HFF-Myc (cell line): ENCODE measurements around the gene PHF21A.
A peak's percentile ranks its signal among the peaks of the same experiment; 100 is the strongest.
"Not testable (repeated sequence)": the region's sequence is repeated elsewhere in the genome, so short reads cannot be mapped to it uniquely, and the experiment has no call there.

ENCODE experiments used
- DNase-seq: peaks from one replicate; pipeline ENCODE4 v3.0.0-alpha.2; 2011; ENCODE audit warnings: low read depth; ENCODE audit errors: extremely low read depth
- H3K4me3 ChIP-seq: replicated peaks from 2 replicates; pipeline ENCODE4 v1.5.1; 2011; ENCODE audit warnings: low read depth, mild to moderate bottlenecking, control low read depth, low read length
- TF ChIP-seq, protein P1 (sequence below): IDR thresholded peaks from 2 replicates; pipeline ENCODE4 v1.5.1; 2012; ENCODE audit warnings: mild to moderate bottlenecking, low read depth, low read length, control low read depth; ENCODE audit errors: missing control alignments

The PHF21A gene

DNA sequence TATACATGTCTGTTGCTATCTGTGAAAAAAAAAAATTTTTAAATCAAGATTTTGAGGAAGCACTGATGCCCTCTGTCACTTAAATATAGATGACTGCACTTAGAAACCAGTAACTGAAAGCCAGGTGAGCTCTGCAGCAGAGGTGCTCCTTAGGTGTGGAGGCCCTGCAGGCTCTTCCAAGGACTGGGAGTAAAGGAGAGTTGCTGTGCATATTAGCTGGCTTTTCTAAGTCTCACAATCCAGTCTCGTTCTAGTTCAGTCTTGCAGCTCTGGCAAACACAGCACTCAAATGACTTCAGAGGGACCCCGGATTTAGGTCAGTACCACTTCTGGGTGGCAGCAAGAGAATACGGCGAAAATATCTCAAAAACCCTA lies 137.8 kb downstream of the PHF21A start:
- no peak overlapping the region for H3K4me3 ChIP-seq
- no peak for DNase-seq
- TF ChIP-seq, protein P1, sequence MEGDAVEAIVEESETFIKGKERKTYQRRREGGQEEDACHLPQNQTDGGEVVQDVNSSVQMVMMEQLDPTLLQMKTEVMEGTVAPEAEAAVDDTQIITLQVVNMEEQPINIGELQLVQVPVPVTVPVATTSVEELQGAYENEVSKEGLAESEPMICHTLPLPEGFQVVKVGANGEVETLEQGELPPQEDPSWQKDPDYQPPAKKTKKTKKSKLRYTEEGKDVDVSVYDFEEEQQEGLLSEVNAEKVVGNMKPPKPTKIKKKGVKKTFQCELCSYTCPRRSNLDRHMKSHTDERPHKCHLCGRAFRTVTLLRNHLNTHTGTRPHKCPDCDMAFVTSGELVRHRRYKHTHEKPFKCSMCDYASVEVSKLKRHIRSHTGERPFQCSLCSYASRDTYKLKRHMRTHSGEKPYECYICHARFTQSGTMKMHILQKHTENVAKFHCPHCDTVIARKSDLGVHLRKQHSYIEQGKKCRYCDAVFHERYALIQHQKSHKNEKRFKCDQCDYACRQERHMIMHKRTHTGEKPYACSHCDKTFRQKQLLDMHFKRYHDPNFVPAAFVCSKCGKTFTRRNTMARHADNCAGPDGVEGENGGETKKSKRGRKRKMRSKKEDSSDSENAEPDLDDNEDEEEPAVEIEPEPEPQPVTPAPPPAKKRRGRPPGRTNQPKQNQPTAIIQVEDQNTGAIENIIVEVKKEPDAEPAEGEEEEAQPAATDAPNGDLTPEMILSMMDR, result no peak

DNA sequence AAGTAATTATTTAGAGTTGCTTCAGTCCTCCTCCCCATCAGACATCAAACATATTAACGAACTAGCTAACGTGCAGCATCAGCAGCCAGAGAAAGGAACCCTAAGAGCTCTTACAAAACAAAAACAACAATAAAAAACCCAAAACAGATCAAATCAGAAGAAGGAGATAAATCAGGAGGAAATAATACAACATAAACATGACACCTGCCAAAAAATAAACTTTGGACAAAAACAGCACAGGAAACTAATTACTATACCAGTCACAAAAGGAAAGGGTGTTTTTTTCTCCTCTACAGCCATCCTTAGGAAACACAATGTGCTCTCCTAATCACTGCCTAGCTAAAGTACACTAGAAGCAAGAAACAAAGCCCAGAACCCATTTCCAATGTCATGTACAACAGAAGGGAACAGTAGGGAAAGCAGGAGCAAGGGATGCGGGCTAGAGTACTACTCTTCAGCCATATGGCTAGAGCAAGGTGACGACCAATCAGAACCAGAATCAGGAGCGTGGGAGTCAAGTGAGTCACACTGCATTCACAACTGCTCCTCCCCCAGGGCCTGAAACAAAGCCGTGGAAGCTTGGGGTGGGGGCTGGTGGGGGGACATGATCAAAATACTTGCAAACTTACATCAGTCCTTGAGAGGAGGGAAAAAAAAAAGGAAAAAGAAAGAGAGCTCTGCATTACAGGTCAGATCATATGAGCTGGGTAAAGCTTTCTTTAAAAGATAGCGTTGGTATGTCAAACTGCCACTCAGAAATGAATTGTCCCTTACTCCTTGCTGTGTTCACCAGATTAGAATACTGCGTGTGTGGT lies 138.4 kb downstream of the PHF21A start:
- DNase-seq, result peak; percentile 90
- H3K4me3 ChIP-seq, result no peak overlapping the region
- TF ChIP-seq, protein P1, result no peak

GRCh38 chr11:45981826-45982225 lies 139.4 kb downstream of the PHF21A start:
- not testable (repeated sequence) for DNase-seq, H3K4me3 ChIP-seq

DNA sequence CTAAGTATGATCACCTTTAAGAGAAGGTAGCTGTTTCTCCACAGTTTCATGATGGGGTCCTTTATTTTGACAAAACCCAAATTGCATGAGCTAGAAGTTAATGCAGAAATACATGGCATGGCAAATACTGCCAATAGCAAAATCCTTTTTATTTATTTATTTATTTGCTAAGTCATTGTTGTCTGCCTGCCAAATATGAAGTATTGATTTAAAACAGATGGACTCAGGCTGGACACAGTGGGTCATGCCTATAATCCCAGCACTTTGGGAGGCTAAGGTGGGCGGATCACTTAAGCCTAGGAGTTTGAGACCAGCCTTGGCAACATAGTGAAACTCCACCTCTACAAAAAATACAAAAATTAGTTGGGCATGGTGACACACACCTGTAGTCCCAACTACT lies 146.4 kb downstream of the PHF21A start:
- no peak overlapping the region for H3K4me3 ChIP-seq
- DNase-seq, result peak; percentile 17
- TF ChIP-seq, protein P1, result no peak

GRCh38 chr11:45973601-45974000 lies 147.7 kb downstream of the PHF21A start:
- H3K4me3 ChIP-seq, result no peak overlapping the region
- TF ChIP-seq, protein P1, result no peak
- no peak for DNase-seq

GRCh38 chr11:45968901-45969300 lies 152.4 kb downstream of the PHF21A start:
- DNase-seq, result no peak
- H3K4me3 ChIP-seq, result no peak overlapping the region
- TF ChIP-seq, protein P1, result no peak

DNA sequence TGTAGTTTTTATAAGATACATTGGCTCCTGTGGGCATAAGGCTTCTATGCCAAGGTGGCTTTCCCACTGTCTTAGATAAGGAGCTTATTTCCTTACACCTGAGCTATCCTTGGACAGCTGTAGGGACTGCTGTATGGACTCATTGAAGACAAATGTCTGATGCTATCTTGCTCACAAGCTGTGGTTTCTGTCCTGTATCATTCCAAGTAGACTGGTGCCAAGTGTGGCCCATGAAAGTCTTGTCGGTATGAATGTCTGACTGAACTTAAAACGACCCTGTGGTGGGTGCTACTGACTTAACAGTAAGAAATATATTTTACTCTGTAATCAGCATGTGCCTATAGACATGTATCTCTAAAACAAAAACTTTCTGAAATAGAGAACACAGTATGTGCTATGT lies 153.7 kb downstream of the PHF21A start:
- TF ChIP-seq, protein P1, result no peak
- H3K4me3 ChIP-seq, result no peak overlapping the region
- DNase-seq, result no peak
